T-helper 2 cell treated with Interferon-gamma antibody and Interleukin-4, amounts not matched to agents 100 ng/mL and 5 ng/mL, for 36 hours (primary cell): ENCODE results near the gene BROX. TPM values are rescaled to one million over a fixed set of nuclear protein-coding genes. Genes with fewer than 3 reads are reported as not detected.
"Not testable (repeated sequence)": the region's sequence is repeated elsewhere in the genome, so short reads cannot be mapped to it uniquely, and the experiment has no call there.

Experiments used
- intact Hi-C: fragments of 100-400 bp; cut with micrococcal nuclease; formaldehyde crosslinking; loops from one replicate; pipeline ENCODE4 v1.15.1; 2023
- total RNA-seq: library from RNA; stranded (reverse); gene quantifications from 2 replicates; pipeline ENCODE4 v1.2.3, GENCODE V29; 2022

The BROX gene, protein sequence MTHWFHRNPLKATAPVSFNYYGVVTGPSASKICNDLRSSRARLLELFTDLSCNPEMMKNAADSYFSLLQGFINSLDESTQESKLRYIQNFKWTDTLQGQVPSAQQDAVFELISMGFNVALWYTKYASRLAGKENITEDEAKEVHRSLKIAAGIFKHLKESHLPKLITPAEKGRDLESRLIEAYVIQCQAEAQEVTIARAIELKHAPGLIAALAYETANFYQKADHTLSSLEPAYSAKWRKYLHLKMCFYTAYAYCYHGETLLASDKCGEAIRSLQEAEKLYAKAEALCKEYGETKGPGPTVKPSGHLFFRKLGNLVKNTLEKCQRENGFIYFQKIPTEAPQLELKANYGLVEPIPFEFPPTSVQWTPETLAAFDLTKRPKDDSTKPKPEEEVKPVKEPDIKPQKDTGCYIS
- total RNA-seq = 50.6 and 52.7 TPM in 2 replicates

DNA sequence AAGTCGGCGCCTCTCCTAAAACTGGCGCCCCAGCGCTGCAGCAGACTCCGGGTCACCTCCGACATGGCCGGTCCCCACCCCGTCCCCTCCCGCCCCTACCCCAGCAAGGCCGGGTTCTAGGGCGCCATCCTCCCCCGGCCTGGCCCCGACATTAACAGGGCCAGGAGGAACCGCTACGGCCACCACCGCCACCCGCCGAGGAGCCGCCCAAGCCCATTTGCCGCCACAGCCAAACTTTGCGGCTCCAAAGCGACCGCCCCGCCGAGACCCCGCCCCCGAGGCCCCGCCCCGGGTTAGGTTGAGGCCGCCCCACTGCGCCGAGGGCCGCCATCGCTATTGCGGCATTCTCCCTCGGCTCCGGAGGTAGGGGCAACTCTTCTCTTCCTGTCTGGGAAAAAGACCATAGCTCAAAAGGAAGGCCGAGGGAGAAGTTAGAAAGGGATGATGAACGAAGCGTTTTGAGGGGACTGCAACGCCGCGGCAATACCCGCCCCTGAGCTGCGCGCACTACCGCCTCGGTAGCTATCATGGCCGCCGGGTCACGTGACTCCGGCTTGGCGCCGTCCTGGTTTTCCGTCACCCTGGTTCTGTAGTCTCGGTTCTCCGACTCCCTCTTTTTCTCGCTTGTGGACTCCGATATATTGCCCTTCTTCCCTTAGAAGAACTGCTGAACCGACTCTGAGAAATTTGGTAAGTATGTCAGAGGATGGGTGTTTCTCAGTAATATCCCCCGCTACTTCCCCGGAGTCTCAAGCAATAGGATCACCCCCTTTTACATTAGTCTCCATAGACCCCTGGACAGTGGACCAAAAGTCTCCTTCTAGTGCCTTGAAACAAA lies at the start of gene BROX, which contains the start of gene AIDA:
BROX (plus strand) TSS at position 312 of the 838 bp plus-strand sequence. CDS start 3,136 bp downstream, outside the sequence.
AIDA (minus strand) TSS at position 239 of the 838 bp plus-strand sequence; CDS start at position 65, 174 bp downstream.
- intact Hi-C loops = loop anchor here (1.0 to 5.0 kb wide), 9 partner anchors 57 to 1470 kb away; partner anchors contain the start of genes DEGS1, TAF1A and TLR5

DNA sequence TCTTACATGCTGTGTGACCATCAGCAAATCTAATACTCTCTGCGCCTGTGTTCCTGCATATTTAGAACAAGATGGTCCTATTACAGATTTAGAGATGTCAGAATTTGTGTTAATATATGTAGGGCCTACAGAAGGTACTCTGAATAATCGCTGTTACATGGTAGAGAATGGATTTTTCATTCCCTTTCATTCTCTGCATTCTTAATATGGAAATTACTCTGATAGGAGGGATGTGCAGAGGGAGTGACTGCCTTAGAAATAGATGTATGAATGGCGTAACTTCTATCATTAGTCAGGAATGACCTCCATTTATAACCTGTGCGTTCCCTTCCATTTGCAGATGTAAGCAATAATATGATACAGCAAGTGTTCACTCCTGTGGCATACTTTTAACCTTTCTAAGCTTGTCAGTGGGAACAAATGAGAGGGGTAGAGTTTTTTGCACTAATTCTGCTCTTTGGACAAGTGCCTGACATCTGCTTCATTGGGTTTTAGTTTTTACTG lies 48.9 kb upstream of the BROX start:
- intact Hi-C loops = no loop called here

DNA sequence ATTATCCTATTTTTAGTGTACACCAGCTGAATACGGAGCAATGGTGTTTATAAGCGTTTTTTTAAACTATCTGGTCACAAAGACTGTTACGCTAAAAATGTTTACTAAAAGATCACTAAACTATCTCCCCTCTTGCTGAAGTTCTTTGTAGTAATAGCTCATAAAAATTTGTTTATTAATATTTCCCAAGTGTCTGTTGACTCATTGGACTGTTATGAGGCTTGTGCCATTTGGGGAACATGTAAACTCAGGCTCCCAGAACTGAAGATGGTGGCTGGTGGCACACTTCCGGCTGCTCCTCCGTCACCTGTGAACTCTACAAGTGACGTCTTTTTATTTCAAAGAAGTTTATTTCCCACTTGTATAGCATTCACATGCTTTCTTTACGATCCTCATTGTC lies 46.4 kb upstream of the BROX start:
- intact Hi-C loops = no loop called here

DNA sequence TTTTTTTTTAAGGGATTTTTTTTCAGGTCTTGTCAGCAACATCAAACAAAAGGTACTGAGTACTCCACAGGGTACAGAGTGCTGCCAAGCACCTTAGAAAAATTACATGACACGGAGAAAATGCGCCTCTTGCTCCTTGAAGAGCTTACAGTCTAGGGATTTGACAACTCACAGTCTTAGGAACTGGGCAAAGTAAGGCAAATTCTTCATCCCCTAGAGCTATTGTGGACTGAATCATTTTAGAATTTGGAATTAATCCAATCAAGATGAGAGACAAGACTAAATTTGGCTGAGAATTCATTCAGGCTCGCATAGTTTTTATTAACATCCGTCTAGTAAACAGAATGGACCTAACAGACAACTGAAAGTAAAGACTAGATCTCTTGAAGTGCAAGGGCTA lies 44.2 kb upstream of the BROX start:
- intact Hi-C loops = not testable (repeated sequence)

DNA sequence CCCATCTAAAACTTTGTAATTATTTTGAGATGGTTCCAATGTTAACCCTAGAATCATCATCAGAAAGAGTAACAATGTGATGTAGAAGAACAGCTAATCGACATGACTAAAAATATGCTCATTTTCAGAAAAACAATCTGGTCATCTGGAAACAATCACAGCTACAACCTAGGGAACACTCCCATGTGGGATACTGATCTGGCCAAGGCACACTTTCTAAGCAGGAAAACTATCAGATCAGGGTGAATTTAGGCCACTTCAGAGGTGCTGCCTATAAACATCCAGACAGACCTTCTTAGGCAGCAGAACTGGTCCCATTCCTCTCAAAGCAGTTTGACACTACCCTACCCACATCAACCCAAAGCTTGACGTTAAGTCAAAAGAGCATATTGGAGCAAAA lies 43.3 kb upstream of the BROX start:
- intact Hi-C loops = not testable (repeated sequence)

DNA sequence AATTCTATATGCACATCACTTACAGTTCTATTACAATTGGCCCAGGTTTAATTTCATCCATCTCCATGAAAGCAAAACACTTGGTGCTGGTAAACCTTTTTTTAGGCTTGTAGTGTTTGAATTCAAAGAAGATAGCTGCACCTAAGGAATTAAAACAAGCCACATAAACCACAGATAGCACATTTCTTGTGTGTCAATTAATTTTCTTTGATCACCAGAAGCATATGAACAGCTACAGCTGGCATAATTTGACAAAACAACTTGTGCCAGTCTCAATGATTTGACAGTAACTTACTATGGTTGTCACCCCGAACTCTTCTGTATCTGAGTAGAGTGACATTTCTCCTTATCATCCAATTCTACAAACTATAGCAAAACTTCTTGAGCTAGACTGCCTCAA lies 42.3 kb upstream of the BROX start:
- intact Hi-C loops = no loop called here

DNA sequence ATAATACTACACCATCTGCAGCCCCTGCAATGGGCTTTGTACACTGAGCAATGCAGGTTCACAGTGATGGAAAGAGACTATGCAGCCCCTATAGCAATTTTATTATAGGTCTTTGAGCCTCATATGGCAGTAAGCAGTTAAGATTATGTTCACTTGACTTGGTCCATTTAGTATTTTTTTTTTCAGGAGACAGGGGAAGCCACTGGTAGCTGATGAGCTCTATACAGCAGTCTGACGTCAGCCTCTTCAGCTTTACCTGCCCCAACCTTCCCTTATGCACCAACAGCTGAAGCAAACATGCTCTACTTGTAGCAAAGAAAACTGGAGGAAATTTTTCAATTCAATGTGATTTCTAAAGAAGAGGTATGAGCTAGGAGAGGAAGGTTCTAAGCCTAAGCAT lies 32.3 kb upstream of the BROX start:
- intact Hi-C loops = no loop called here

DNA sequence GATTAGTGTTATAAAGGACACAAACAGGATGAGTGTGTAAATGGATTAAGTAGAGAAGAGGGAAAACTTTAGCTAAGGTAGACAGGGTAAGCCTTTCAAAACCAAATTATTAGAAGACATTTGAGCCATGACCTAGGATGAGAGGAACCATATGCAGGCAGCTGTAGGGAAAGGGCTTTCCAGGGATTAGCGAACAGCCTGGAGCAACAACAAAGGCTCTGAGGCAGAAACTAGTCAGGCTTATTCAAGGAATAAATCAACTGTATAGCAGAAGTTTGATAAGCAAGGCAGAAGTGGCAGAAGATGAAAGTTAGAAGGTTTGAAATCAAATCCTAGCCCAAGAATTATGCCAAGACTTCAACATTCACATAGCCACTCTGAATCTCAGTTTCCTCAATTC lies 21.3 kb upstream of the BROX start:
- intact Hi-C loops = no loop called here

DNA sequence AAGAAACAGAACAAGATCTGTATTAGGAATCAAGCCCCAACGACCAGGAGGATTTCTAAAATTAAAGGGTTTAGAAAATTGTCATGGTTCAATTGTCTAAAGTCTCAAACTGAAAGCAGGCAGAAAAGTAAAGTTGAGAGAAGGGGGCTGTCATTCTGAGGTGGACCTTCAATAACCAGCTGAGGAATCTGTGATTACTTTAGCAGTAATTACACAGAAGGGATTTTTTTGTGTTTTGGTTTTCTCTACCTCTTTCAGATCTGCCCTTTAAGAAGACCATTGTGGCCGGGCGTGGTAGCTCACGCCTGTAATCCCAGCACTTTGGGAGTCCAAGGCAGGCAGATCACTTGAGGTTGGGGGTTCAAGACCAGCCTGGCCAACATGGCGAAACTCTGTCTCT lies 17.4 kb upstream of the BROX start:
- intact Hi-C loops = no loop called here

DNA sequence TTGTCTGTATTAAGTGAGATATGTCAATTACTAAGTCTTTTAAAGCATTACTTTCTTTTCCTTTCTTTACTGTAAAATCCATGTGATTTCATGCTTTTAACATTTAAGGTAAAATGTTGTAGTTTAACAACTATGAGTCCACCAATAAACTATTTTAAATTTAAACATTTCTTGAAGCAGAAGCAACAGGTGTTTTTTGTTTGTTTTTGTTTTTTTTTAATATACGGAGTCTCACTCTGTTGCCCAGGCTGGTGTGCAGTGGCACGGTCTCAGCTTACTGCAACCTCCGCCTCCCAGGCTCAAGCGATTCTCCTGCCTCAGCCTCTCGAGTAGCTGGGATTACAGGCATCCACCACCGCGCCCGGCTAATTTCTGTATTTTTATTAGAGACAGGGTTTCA lies 15.6 kb upstream of the BROX start:
- intact Hi-C loops = no loop called here

DNA sequence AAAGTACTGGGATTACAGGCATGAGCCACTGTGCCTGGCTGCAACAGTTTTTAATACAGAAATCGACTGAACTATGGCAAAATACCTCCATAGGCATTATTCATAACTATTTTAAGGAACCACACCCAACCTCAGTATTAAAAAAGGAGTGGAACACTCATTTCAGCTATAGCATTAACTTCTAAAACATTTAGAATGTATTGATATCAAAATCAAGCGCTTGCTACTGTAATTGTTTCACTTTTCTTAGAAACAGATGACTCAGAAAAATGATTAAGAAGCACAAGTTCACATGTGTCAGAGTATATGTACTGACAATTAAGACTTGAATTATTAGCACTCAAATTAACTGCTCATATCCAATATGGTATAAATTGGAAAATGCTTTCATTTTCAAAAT lies 15.2 kb upstream of the BROX start:
- intact Hi-C loops = no loop called here

DNA sequence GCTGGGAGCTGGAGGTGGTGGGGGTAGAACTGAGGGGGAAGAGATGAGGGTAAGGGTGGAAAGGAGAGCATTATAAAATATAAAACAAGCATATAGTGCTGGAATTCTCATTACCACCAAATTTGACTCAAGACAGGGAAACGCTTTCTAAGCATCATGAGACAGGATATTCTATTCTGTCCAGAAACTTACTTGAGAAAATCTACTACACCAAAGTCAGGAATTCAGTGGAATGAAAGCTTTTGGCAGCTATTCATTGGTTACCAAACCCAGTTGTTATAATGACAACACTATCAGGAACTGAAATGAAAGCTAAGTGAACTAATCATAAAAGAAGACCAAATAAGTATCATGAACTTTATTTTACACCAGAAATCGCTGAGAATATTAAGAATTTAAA lies 14.5 kb upstream of the BROX start:
- intact Hi-C loops = no loop called here

DNA sequence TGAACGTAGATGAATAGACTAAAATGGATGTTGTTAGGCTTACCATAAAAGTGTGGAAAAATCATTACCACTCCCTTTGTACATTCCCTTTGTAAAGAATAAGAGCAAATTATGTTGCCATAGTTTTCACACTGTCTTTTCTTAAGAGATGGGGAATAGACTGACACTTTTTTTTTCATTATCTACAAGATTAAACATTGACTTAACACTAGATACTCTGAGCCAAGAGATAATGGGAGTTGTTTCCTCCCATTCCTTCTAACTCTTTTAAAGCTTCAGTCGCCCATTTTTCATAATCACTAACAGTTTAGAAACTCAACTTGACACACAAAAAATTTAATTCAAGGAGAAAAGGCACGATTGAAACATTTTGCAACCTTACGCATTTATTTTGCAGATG lies 10.2 kb upstream of the BROX start:
- intact Hi-C loops = no loop called here

DNA sequence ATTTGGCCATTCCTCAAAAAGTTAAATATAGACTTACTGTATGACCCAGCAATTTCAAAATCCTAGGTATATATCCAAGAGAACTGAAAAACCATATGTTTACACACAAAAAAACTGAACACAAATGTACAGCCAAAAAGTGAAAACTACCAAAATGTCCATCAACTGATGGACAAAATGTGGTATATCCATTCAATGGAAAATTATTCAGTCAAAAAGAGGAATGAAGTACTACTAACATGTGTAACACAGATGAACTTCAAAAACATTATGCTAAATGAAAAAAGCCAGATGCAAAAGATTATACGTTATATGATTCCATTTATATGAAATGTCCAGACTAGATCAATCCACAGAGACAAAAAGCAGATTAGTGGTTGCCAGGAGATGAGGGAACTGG lies 8.1 kb upstream of the BROX start:
- intact Hi-C loops = no loop called here

DNA sequence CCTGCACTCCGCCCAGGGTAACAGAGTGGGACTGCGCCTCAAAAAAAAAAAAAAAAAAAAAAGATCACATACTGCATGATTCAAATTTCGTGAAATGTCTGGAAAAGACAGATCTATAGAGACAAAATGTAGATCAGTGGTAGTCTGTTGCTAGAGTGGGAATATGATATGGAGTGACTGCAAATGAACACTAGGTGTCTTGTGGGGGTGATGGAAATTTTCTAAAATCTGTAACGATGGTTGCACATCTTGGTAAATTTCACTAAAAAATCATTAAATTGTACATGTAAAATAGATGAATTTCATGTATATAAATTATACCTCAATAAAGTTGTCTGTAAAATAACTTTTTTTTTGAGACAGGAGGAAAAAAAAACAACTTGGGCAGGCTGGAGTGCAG lies 5.5 kb upstream of the BROX start:
- intact Hi-C loops = no loop called here

DNA sequence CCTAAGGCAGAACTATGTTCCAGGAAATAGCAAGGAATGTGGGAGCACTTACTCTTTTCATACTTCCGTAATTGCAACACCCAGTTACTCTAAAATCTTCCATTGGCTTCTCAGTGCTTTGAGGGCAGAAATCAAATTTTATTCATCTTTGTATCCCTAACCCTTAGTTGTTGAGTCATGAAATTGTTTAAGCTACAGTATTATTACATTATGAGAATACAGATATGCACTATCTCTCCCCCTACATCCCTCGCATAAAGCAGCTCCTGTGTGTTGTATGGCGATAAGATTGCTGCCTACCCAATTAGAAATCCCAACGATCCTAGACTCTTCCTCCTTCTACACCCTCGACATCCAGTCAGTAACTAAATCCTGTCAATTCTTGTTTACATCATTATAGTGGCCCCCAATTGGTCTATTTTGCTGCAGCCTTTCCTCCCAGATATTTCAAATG lies 2.6 kb upstream of the BROX start:
- intact Hi-C loops = loop anchor here (5.0 kb wide), 2 partner anchors 103 to 997 kb away; no protein-coding TSS in a partner anchor

DNA sequence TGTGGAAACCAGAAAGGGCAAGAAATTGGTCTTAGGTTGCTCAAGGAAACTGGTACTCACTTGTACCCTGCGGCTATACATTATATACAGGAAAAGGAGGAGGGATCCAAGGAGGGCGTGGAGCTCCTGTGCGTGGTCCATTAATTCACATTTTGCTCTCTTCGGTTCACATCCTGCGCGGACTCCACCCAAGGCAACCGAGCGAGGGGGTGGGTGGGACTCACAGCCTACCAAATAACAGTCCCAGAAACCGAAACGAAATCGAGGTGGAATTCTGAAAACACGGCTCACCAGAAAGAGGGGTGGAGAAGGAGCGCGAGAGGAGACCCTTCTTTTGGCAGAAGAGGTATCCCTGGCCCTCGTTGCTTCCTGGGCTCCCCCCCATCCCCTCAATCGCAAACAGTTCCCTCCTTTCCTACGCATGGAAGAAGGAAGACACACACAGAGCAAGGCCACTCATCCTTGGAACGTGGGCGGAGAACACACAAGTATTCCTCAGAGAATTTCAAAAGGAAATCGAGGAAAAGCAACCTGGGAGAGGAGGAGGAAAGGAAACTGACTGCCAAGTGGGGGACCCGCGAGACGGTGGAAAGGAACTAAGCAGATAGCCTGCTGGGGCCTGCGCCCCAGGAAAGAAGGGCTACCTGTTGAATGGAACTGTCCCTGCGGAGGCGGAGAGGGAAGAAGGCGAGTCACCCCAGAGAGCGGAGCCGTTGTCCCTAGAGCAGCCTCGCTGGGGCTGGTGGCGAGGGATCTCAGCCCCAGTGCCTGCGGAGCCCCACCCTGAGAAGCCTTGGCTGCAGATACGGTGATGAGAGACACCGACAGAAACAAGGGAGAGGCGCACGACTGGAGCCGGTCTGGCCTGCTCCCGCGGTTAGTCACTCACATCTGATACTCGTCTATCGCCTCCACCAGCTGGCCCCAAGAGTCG lies 778 bp upstream of the BROX start:
- intact Hi-C loops = loop anchor here (1.0 to 5.0 kb wide), 5 partner anchors 67 to 1471 kb away; partner anchors contain the start of gene DEGS1

DNA sequence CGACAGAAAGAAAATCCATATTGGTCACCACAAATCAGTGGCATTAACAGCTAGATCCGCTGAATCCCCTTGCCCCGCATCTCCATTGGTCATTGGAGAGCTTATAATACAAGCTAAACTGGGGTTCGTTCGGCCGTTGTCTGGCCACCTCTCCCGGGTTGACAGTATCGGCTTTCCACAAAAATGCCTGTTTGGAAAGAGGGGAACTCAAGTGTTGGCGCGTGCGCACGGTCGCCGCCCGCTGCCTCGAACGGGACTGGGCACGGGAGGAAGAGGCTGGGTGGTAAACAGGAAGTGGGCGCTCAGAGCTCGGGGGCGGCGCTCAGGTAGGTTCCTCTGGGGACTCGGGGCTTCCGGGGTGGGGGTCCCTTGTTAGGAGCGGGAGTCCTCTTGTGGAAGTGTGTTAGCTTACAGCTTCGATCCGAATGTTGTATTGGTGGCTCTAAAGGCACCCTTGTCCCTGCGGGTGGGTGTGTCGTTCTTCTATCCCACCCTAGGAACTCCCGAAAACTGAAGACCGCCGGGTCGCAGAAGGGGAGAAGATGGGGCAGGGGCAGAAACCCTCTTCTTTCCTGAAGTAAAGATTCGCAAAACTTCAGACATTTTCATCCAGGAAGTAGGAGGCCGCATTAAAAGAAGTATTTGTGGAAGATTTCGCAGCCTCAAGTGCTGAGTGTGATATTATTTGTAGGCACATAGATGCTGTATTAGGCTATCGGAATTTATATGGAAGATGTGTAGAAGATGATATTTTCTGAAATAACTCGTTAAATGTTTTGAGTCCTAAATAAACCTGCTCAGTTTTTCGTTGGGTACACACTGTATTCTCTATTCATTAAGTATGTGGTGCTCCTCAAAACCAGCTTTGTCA lies 962 bp downstream of the BROX start:
- intact Hi-C loops = loop anchor here (1.0 to 5.0 kb wide), 7 partner anchors 58 to 1469 kb away; partner anchors contain the start of genes DEGS1, TAF1A and TLR5

DNA sequence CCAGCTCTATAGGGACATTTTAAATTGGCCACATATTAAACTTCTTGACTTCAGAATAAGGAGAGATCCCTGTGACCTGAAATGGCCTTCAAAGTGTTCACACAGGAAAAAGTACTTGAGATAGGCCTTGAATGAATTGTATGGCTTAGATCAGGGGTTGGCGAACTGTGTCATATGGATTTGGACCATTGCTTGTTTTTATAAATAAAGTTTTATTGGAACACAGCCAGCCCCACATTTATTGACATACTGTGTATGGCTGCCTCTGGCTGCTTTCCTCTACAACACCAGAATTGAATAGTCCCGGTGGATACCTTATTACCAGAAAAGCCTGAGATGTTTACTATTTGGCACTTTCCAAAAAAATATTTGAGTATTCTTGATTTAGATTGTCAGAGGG lies 4.0 kb downstream of the BROX start:
- intact Hi-C loops = no loop called here

DNA sequence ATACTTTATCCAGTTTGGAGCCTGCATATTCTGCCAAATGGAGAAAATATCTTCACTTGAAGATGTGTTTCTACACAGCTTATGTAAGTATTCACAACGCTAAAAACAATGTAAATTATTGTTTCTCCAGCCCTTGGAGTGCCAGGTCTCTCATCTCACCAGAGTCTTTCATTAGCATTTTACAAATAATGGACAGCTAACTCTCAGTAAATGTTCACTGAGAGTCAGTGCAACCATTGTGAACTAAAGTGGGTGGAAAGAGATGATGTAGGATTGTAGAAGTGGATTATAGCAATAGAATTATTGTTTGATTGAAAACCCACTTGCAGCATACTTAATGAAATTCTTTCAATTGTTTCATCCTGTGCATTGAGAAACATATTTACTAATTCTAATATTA lies 16.4 kb downstream of the BROX start:
- intact Hi-C loops = no loop called here
